Measurements from ENCODE around the gene PTTG1. TPM values are rescaled to one million over a fixed set of nuclear protein-coding genes. Genes with fewer than 3 reads are reported as not detected.

The PTTG1 gene
- total and polyA plus RNA-seq, 2 of the 4 experiments (the other 2 are of a cell fraction), result 98.6 to 118 TPM

DNA sequence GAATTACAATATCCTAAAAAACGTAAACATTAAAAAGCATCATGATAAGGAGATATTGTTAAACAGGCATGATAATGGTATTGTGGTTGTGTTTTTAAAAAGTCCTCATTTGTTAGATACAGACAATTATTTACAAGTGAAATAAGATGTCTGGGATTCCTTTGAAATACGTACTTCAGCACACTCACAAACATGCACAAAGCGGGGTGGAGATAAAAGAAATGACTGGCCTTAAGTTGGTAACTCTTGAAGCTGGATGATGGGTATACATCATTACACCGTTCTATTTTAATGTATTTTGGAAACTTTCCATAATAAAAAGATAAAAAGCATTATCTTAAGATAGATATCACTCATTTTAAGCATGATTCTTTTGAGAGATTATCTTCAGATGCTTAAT, 22.8 kb upstream of the PTTG1 start:
- CTCF ChIA-PET, result no interaction called here
- DNase-seq (peak; percentile 59), ATAC-seq (ENCODE audit: low read depth) (0 out of 2 replicates have a peak, but pooled peaks have one; percentile 15)
- peak overlapping the region; percentile 9; the same call in 1 of the 2 replicates for H3K9ac ChIP-seq (ENCODE audit: low read depth, low read length)
- H4K8ac ChIP-seq (ENCODE audit: low read depth in 2 of 2, low read length in 2 of 2), result peak overlapping the region in 1 of 2 experiments; percentile 8; a peak in 2 of 4 replicates
- no peak overlapping the region for H3K27ac ChIP-seq (ENCODE audit: insufficient read depth, low read length)
- dilution Hi-C loops (cut with HindIII; ENCODE audit: low sequenced_read_pairs, unreplicated experiment) (no loop called here), in situ Hi-C loops (cut with MboI; ENCODE audit: low sequenced_read_pairs) (loop anchor here (5.0 kb wide), 1 partner anchor 377 kb away; no protein-coding TSS in a partner anchor), intact Hi-C loops (cut with micrococcal nuclease) (loop anchor here (10.0 kb wide), 1 partner anchor 314 kb away; no protein-coding TSS in a partner anchor)
- H3K4me1 ChIP-seq (ENCODE audit: control insufficient read depth, insufficient read depth, low read length), result no peaks in the 10 kb centered on the region; the same call in 1 of the 2 replicates
- H4K5ac ChIP-seq (ENCODE audit: low read depth, low read length), result no peak overlapping the region
- no peak overlapping the region for H4K91ac ChIP-seq (ENCODE audit: insufficient read depth, low read depth, low read length)
- H3K36me3 ChIP-seq (ENCODE audit: control insufficient read depth, insufficient read depth, low read length), result peaks cover 7% of the 10 kb centered on the region
- H3K4ac ChIP-seq (ENCODE audit: low read depth, low read length), result no peak overlapping the region; the same call in 1 of the 2 replicates
- peaks cover 12 to 43% of the 10 kb centered on the region in 2 experiments for H3K79me1 ChIP-seq (ENCODE audit: low read depth in 1 of 2, low read length in 2 of 2)
- POLR2A ChIA-PET (ENCODE audit: unreplicated experiment), result no interaction called here
- 0 out of 2 replicates have a peak overlapping the region, but pooled peaks have one; percentile 48 for H3K23ac ChIP-seq (ENCODE audit: low read depth, low read length)
- no peak overlapping the region for H2AFZ ChIP-seq (replicated peaks; ENCODE audit: low read length, poor library complexity)
- peak overlapping the region; percentile 87 for H2BK5ac ChIP-seq (ENCODE audit: low read depth, low read length, poor library complexity, severe bottlenecking)
- H3K9me1 ChIP-seq (ENCODE audit: insufficient read depth, low read length), result 0 out of 2 replicates have a peak, but pooled peaks cover 2% of the 10 kb centered on the region
- H2AK5ac ChIP-seq (ENCODE audit: low read depth, low read length), result no peak overlapping the region
- no peak overlapping the region for H2BK120ac ChIP-seq (ENCODE audit: low read depth, low read length)
- no peak overlapping the region for H2BK15ac ChIP-seq (ENCODE audit: low read depth, low read length)
- no peak overlapping the region for H3K18ac ChIP-seq (ENCODE audit: low read depth, low read length)
- no peak overlapping the region for H3K56ac ChIP-seq (ENCODE audit: extremely low read depth, insufficient read depth, low read length)
- no CpG with 5 or more reads among the region's 4 CpGs for WGBS, 2 experiments (ENCODE audit: extremely low coverage in 2 of 2, insufficient read length in 1 of 2)
- H3K14ac ChIP-seq (replicated peaks; ENCODE audit: low read depth, low read length), result no peak overlapping the region
- TF ChIP-seq CEBPB (IDR thresholded peaks at IDR 0.05; ENCODE audit: low read depth, low read length) (no peak), RFX5 (IDR thresholded peaks at IDR 0.05; ENCODE audit: low read depth, low read length) (no peak), RCOR1 (IDR thresholded peaks at IDR 0.05; ENCODE audit: insufficient replicate concordance, low read length) (no peak), FOS (IDR thresholded peaks at IDR 0.05; ENCODE audit: low read depth, low read length) (no peak), SMC3 (IDR thresholded peaks at IDR 0.05; ENCODE audit: low read depth, low read length) (no peak), RAD21 (IDR thresholded peaks at IDR 0.05; ENCODE audit: low read length) (no peak), MAZ (IDR thresholded peaks at IDR 0.05; ENCODE audit: borderline replicate concordance, low read depth, low read length) (no peak), BHLHE40 (IDR thresholded peaks at IDR 0.05; ENCODE audit: low read depth, low read length) (no peak), MAFK (IDR thresholded peaks at IDR 0.05; ENCODE audit: low read depth, low read length) (no peak)
- TF ChIP-seq, protein P1, sequence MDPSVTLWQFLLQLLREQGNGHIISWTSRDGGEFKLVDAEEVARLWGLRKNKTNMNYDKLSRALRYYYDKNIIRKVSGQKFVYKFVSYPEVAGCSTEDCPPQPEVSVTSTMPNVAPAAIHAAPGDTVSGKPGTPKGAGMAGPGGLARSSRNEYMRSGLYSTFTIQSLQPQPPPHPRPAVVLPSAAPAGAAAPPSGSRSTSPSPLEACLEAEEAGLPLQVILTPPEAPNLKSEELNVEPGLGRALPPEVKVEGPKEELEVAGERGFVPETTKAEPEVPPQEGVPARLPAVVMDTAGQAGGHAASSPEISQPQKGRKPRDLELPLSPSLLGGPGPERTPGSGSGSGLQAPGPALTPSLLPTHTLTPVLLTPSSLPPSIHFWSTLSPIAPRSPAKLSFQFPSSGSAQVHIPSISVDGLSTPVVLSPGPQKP (IDR thresholded peaks at IDR 0.05; ENCODE audit: borderline replicate concordance, low read depth, low read length), result no peak
- TF ChIP-seq, protein P2, sequence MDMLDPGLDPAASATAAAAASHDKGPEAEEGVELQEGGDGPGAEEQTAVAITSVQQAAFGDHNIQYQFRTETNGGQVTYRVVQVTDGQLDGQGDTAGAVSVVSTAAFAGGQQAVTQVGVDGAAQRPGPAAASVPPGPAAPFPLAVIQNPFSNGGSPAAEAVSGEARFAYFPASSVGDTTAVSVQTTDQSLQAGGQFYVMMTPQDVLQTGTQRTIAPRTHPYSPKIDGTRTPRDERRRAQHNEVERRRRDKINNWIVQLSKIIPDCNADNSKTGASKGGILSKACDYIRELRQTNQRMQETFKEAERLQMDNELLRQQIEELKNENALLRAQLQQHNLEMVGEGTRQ (IDR thresholded peaks at IDR 0.05; ENCODE audit: low read depth, low read length), result no peak
- TF ChIP-seq, protein P3, sequence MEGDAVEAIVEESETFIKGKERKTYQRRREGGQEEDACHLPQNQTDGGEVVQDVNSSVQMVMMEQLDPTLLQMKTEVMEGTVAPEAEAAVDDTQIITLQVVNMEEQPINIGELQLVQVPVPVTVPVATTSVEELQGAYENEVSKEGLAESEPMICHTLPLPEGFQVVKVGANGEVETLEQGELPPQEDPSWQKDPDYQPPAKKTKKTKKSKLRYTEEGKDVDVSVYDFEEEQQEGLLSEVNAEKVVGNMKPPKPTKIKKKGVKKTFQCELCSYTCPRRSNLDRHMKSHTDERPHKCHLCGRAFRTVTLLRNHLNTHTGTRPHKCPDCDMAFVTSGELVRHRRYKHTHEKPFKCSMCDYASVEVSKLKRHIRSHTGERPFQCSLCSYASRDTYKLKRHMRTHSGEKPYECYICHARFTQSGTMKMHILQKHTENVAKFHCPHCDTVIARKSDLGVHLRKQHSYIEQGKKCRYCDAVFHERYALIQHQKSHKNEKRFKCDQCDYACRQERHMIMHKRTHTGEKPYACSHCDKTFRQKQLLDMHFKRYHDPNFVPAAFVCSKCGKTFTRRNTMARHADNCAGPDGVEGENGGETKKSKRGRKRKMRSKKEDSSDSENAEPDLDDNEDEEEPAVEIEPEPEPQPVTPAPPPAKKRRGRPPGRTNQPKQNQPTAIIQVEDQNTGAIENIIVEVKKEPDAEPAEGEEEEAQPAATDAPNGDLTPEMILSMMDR (conservative IDR thresholded peaks at IDR 0.05; ENCODE audit: low read depth, low read length), result no peak
- H3K4me3 ChIP-seq (ENCODE audit: insufficient read depth, low read depth, low read length), result peak overlapping the region; percentile 79
- no TSS peak for BruUV-seq (replicated peaks)
- no peak overlapping the region for H2AK9ac ChIP-seq (replicated peaks; ENCODE audit: low read depth, low read length, poor library complexity)
- H3K4me2 ChIP-seq (ENCODE audit: low read depth, low read length), result peak overlapping the region; percentile 88
- no peaks in the 10 kb centered on the region for H3K27me3 ChIP-seq (ENCODE audit: control insufficient read depth, insufficient read depth, low read length)
- no peaks in the 10 kb centered on the region for H3K9me3 ChIP-seq (ENCODE audit: control insufficient read depth, insufficient read depth, low read length)
- no peaks in the 10 kb centered on the region for H4K20me1 ChIP-seq (ENCODE audit: insufficient read depth, low read length)
- H2BK20ac ChIP-seq (ENCODE audit: low read depth, low read length), result no peak overlapping the region

Data from IMR-90 (cell line).